Right lobe of liver (tissue), 4 donors: ENCODE measurements around the gene DNAH8.

Experiments used
- CTCF ChIP-seq, 4 donors: fragments of 200-600 bp in 3 of 4; fragments of 450-650 bp in 1 of 4; IDR thresholded peaks; one replicate each; pipeline versions ENCODE4 v1.5.1 to v1.8.0; 2016 to 2022; ENCODE audit warnings: antibody characterized with exemption in 4 of 4, mild to moderate bottlenecking in 2 of 4
- POLR2A ChIP-seq: fragments of 450-650 bp; IDR thresholded peaks from one replicate; pipeline ENCODE4 v1.6.1; 2017; ENCODE audit warnings: antibody characterized with exemption, mild to moderate bottlenecking
- donor health status: DM: no; HTN: no; CAD: no.
- donor health status: DM: no; HTN: no; CAD: no.
- donor health status: DM: no; HTN: yes; CAD: no.

- TF ChIP-seq CTCF (IDR thresholded peaks at IDR 0.05), result no peak
- no peak for TF ChIP-seq POLR2A
Measured at GRCh38 chr6:38762848-38763247, 47.7 kb downstream of the DNAH8 start.
